EH (cell line): ENCODE data around the gene FTSJ3.
"Not testable (repeated sequence)": the region's sequence is repeated elsewhere in the genome, so short reads cannot be mapped to it uniquely, and the experiment has no call there.

Experiments used
- DNase-seq: peaks from one replicate; pipeline ENCODE4 v3.0.0-alpha.2; 2015; ENCODE audit warnings: low read depth

The FTSJ3 gene, protein sequence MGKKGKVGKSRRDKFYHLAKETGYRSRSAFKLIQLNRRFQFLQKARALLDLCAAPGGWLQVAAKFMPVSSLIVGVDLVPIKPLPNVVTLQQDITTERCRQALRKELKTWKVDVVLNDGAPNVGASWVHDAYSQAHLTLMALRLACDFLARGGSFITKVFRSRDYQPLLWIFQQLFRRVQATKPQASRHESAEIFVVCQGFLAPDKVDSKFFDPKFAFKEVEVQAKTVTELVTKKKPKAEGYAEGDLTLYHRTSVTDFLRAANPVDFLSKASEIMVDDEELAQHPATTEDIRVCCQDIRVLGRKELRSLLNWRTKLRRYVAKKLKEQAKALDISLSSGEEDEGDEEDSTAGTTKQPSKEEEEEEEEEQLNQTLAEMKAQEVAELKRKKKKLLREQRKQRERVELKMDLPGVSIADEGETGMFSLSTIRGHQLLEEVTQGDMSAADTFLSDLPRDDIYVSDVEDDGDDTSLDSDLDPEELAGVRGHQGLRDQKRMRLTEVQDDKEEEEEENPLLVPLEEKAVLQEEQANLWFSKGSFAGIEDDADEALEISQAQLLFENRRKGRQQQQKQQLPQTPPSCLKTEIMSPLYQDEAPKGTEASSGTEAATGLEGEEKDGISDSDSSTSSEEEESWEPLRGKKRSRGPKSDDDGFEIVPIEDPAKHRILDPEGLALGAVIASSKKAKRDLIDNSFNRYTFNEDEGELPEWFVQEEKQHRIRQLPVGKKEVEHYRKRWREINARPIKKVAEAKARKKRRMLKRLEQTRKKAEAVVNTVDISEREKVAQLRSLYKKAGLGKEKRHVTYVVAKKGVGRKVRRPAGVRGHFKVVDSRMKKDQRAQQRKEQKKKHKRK

DNA sequence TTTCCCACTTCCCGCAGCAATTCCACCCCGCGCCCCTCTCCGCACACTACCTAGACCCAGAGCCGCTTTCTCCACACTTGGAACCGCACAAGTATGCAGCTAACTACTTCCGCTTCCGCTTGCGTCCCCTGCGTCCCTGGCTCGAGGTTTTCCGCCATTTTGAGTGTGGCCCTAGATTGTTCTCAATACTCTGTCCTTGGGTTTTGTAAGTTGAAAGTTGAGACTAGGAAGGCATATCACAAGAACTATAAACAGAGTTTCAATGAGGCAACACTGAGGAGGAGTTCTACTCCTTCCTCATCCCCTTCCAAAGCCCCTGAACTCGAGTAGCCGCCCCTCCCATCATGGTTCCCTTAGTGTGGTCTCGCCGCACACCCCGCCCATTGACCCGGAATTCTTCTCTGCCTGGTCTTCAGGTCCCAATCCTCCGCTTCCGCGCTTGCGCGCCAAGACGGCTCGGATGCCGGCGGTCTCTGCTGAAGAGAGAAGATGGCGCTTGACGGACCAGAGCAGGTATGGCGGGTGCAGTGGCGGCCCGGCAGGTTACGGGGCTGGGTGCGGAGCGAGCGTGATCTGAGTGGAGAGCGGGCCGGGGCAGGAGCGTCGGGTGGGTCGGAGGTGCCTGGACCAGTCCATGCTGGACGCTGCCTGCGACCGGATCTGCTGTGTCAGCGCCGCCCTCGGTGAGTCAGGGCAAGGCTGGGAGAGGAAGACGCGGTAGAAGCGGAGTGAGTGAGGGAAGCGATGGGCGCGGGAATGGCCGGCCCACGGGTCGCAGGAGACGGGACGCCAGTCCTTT, at the start of gene FTSJ3, which contains the start of gene PSMC5:
Gene FTSJ3 (minus strand): TSS at position 662 of the 799 bp plus-strand sequence. CDS start 761 bp downstream, outside the sequence.
Gene PSMC5 (plus strand): TSS at position 430 of the 799 bp plus-strand sequence. CDS start 60 bp downstream, at position 490.
- DNase-seq: peak; percentile 97

DNA sequence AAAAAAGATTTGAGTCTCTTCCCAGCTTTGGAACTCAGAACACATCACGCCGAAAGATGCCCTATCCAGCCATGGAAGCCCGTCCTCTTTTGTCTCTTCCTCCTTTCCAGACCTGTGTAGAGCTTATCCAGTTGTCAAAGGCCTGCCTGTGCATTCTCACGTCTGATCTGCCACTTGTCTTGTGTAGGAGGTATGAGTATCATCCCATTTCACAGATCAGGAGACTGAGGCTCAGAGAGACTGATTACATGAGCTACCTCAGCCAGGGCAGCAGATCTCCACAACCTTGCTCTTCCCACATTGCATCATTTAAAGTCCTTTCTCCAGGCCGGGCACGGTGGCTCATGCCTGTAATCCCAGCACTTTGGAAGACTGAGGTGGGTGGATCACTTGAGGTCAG, 47.2 kb upstream of the FTSJ3 start:
- not testable (repeated sequence) for DNase-seq

DNA sequence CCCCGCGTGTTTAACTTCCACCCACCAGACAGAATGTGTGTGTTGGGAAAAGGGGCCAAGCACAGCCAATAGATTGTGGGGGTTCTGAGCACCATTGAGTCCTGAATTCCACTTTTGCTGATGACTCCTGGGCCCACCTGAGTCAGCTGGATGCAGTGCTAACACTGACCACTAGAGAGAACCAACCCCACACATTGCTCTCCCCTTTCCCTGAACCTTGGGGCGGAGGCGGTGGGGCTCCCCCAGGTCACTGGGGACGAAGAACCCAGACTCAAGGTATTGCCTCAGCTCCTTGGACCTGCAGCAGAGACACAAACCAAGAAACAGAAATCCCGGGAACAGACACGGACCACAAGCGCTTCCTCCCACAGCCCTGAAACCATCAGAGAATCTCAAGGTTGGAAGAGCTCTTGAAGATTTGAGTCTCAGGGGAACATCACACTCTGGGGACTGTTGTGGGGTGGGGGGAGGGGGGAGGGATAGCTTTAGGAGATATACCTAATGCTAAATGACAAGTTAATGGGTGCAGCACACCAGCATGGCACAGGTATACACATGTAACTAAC, 46.7 kb upstream of the FTSJ3 start:
- not testable (repeated sequence) for DNase-seq

DNA sequence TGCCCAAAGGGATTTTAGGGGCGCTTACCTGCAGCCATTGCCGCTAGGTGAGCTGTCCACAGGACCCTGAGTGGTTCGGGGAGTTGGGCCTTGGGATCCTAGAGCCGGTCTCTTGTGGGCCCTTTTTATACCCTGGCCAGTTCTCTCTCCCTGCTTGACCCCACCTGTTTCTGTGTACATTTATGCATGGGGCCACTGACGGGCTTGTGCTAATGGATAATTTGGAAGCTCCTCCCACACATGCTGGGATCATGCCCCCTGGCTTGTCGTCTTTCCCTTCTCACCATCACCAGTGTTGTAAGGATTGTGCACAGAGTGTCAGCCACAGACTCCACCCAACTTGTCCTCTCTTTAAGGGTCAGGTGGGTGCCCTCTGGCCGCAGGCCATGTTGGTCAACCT, 46.1 kb upstream of the FTSJ3 start, which contains the start of gene CSH2:
Gene CSH2 (minus strand): TSS at position 101 of the 400 bp plus-strand sequence. CDS start 63 bp downstream, at position 38.
- not testable (repeated sequence) for DNase-seq

DNA sequence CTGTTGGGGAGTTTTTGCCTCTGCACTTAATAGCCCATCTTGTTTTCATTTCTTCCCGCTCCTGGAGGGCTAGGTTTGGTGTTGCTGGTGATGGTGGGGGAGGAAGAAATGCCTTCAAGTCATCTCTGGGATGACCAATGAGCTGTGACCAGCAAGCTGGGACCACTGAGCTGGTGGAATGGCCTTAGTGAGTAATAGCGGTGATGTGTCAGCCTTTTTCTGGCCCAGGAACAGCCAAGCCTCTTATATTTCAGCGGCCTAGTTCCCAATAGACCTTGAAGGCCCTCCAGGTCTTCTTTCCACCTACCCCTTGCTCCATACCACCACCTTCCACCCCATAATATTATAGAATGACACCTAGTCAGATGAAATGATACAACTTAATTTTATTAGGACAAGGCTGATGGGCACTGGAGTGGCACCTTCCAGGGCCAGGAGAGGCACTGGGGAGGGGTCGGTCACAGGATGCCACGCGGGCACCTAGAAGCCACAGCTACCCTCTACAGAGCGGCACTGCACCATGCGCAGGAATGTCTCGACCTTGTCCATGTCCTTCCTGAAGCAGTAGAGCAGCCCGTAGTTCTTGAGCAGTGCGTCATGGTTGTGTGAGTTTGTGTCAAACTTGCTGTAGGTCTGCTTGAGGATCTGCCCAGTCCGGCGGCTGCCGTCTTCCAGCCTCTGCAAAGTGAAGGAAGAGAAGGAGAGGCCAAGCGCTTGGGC, 44.3 kb upstream of the FTSJ3 start:
- not testable (repeated sequence) for DNase-seq

DNA sequence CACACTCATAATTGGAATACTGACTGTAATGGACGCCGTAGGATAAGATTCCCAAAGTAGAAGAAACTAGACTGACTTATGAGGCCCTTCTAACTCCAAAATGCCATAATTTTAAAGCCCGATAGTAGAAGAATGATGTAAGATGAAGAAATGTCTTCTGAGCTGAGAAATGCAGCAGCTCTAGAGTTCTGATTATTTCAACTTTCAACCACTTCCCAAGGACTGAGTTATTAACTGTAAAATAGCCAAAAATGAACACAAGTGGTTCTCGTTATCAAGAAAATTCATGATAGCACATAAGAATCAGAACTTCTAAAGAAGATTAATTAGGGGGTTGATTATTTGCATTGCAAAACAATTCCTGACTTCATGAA, 42.8 kb upstream of the FTSJ3 start:
- DNase-seq: not testable (repeated sequence)

DNA sequence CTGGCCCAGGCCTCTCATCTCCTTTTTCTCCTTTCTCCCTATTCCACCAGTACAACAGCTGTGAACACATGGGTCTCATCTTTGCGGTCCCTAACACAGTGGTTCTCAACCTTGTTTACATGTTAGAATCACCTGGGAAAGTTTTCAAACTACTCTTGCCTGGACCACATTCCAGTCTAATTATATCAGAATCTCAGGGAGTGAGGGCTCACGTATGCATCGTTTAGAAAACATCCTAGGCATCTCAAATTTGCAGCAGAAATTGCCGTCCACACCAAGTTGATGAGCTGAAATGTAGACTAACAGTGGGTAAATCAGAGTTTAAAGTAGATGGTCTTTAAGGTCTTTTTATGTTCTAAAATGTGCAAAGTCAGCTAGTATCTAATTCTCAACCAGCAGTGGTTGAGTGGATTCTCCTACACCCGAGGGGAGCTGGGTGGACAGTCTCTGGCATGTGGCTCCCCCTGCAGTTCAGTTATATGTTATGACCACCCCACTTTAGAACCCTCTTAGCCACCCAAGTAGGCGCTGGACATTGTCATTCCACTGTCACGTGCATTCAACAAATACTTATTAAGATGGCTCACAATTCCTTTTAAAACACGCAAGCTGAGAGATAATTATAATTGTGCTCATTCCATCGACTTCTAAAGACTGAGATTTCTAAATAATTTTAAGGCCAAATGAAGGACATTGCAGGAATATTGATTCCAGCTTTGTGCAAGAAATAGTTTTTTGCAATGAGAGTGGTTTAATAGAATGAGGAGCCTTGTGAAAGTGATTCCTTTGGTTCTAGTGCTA, 42.2 kb upstream of the FTSJ3 start:
- DNase-seq: peak; percentile 58

DNA sequence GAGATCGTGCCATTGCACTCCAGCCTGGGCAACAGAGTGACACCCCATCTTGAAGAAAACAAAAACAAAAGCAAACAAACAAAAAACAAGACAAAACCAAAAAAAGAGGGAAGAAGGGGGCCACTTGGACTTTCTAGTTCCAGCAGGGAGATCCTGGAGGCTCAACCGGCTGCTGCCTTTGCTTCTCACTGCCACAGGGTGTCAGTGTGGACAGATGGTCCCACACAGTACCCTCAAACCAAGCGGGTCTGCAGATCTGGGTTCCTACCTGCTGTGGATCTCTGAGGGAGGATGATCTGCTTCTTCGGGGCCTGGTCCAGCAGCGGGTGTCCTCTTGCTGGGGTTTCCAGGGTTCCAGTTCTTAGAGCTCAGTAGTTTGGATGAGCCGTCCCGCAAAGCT, 39.2 kb upstream of the FTSJ3 start:
- not testable (repeated sequence) for DNase-seq

DNA sequence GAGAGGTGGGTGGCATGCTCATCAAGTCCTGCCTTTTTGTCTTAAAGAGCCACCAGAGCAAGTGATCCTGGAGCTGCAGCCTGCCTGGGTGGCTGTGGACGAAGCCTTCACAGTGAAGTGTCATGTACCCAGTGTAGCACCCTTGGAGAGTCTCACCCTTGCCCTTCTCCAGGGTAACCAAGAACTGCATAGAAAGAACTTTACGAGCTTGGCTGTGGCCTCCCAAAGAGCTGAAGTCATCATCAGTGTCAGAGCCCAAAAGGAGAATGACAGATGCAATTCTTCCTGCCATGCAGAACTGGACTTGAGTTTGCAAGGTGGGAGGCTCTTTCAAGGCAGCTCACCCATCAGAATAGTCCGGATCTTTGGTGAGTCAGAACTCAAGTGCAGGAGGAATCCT, 31.8 kb upstream of the FTSJ3 start:
- DNase-seq: no peak

DNA sequence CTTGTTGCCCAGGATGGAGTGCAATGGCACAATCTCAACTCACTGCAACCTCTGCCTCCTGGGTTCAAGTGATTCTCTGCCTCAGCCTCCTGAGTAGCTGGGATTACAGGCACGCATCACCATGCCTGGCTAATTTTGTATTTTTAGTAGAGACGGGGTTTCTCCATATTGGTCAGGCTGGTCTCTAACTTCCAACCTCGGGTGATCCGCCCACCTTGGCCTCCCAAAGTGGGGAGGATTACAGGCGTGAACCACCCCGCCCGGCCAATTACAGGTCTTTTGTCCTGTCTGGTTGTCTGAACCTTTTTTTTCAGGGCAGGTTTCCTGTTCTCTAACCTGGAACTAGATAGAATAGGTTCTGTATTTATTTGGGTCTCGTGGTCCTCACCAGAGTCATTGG, 29.0 kb upstream of the FTSJ3 start:
- DNase-seq: not testable (repeated sequence)

DNA sequence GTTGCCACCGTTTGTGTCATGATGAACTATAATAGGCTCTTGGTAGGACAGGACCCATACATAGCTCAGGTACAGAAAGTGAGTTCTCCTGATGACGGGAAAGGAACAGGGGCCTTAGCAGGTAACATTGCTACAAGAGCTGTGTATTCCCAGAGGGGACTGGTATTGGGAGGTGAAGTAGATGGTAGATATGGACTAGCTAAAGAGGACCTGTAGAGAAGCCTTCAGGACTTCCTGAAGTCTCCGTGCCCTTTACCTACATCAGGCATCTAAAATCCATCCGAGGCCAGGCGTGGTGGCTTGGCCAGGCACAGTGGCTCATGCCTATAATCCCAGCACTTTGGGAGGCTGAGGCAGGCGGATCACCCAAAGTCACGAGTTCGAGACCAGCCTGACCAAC, 27.7 kb upstream of the FTSJ3 start:
- DNase-seq: no peak

DNA sequence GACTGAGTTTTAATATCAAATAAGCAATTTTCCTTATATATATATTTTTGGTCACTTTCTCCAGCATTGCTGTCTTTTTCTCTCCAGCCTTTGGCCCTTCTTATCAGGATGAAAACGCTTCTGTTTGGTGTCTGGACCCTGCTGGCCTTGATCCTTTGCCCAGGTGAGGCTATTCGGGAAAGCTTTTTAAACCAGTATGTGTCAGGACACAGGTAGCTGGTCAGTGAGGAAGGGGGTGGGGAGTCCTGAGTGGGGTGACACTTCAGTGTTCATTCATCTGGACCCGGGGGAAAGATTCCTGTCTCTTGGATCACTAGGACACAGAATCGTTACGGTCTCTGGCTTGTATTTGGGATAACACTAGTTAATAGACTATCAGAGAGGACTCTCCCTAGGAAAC, 27.2 kb upstream of the FTSJ3 start:
- DNase-seq: no peak

DNA sequence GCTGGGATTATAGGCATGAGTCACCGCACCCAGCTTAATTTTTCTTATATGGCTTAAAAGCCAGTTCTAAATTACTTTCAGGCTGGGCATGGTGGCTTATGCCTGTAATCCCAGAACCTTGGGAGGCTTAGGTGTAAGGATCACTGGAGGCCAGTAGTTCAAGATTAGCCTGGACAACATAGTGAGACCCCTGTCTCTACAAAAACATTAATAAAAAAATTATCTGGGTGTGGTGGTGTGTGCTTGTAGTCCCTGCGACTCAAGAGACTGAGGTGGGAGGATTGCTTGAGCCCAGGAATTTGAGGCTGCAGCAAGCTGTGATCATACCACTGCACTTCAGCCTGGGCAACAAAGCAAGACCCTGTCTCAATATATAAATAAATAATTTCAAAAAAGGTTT, 25.8 kb upstream of the FTSJ3 start:
- no peak for DNase-seq

DNA sequence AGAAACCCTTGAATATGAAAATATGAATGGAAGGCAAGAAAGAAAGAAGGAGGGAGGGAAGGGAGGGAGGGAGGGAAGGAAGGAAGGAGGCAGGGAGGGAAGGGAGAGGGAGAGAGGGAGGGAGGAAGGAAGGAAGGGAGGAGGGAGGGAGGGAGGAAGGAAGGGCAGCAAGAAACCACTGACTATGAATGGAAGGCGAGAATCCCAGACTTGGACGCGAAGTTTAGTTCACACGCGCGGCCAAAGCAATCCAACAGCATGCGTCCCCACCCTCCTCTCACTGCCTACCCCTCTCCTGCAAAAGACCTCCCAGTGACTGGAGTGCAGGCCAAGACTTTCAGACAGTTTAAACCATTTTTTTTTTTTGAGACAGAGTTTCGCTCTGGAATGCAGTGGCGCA, 22.9 kb upstream of the FTSJ3 start:
- no peak for DNase-seq

DNA sequence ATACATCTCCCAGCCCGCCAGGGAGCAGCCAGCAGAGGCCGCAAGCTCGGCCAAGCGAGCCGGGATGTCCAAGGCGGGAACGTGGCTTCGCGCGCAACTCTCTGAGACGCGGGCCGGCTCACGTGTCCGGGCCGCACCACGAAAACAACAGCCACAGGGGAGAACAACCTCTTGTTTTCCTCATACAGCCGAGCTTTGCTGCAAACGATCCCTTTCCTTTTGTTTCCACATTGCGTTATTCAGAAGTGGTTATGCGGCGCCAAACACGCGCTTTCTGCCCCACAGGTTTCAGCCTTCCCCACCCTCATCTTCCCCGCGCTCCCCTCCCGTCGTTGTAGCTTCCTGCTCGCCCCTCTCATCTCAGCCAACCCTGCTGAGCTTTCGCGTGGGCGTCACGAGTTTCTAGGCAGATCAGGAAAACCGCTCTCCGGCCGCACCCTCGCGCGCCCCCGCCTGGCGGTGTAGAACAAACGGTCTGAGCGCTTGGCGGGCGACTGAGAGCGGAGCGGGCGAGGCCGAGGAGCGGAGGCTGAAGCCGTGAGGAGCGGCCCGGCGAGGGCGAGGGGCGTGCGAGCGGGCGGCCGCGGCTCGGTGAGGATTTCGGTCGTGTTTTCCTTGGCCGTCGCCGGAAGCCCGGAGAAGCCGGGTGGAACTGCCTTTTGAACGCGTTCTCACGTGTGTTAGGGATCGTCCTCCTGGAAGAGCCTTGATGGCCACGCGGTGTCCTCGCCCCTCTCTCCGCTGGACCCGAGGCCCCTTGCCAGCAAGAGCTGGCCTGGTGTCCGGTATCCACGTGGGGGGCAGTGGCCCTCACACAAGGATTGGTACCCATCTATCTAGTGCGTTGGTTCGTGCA, 21.6 kb upstream of the FTSJ3 start:
- DNase-seq: peak; percentile 88

DNA sequence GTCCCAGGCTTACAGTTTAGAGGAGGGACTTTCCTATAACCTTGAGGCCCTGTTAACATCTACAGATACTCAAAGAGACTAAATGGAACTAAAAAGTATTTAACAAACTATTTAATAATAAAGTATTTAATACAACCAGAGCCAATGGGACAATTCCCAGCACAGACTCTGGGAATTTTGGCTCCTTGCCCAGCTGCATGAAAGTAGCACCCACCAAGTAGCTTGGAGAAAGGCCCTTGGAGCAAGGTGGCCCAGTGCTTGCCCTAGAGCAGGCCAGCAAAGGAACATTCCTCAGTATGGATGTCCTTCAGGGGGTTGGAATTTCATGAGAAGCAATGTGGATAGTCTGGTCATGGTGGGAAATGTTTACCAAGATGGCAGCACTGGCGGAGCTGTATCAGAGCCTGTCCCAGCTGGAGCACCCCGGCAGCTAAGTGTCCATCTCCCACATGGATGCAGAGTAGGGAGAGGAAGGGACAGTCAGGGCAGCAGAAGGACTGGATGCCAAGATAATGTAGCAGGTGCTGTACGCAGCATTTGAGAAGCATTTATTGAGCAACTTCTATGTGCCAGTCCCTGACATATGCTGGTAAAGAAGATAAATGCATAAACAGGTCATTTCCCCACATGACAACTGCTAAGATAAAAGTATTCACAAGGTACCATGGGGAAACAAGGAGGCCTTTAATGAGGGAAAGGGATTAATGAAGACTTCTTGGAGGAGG, 20.2 kb upstream of the FTSJ3 start:
- no peak for DNase-seq

DNA sequence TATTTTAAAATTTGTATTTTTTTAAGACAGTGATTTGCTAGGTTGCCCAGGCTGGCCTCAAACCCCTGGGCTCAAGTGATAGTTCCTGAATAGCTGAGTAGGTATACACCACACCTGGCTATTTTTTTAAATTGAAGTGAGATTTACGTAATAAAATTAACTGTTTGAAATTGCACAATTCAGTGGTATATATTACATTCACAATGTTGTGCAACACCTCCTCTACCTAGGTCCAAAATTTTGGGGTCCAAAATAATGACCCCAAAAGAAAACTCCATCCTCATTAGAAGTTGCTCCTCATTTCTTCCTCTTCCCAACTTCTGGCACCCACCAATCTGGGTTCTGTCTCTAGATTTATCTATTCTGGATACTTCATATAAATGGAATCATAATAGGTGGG, 18.0 kb upstream of the FTSJ3 start:
- no peak for DNase-seq

DNA sequence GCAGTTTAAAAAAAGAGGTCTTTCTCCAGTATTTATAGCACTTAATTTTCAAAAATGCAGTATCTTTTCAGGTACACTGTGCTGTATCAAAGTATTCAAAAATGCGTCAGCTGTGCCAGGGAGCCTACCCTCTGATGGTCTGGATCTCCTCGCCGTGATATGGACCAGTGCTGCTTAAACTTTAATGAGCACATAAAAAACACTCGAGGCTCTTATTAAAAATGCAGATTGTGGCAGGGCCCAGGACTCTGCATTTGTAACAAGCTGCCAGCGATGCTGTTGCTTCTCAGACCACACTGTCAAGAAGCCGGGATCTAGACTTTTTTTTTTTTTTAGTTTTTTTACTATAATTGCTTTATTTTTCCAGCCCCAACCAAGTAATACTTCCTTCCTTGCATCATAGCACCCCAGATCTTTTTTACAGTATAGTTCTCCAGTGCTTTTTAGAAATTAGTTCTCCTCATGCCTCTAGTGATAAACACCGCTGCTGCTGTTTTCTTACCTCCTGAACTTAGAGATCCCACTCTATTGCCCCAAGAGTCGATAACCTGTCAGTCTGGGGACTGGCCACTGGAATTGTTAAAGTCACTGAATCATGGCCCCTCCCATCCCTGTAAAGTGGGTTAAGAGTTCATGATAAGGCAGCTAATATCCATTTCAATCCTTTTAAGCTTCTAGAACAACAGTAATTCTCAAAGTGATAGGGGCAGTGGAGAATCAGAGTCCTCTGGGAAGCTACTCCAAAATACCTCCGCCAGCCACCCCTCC, 16.6 kb upstream of the FTSJ3 start:
- no peak for DNase-seq
